ENCODE data around the gene TEX11.
"Not testable (repeated sequence)": the region's sequence is repeated elsewhere in the genome, so short reads cannot be mapped to it uniquely, and the experiment has no call there.

TEX11 gene

DNA sequence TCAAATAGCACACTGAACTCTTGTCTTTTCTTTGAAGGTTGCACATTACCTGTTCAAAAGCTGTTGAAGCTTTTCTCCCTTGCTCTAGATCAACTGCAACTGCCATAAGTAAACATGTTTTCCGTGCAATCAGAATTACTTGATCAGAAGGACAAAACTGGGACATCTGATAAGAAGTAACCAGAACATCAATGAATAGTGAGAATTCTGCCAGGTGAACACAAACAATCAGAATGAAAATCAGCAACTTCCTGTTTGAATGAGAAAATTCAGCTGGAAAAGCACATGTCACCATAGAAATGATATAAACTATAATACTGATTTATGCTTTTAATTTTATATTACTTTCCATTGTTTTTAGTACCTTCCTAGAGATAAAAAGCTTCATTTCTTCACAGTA, 303.2 kb downstream of the TEX11 start:
- in situ Hi-C loops (cut with HindIII; ENCODE audit: low sequenced_read_pairs) = no loop called here

DNA sequence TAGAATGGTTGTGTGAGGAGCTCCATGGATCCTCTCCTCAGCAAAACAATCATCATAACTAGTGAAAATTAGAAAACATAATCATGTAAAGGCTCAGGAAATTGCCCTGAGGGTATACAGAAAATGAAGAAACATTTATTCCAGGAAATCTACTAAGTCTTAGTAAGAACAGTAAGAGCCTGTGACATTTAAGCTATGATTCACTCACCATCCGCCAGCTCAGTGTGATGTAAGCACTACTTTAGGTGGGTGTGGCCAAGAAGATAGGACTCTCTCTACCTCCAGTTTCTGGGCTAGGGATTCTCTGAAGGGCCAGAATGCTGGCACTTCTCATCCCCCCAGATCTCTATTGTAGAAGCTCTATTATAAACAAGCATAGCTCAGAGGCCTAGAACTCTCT, 316.4 kb downstream of the TEX11 start:
- in situ Hi-C loops (cut with HindIII; ENCODE audit: low sequenced_read_pairs) = no loop called here

DNA sequence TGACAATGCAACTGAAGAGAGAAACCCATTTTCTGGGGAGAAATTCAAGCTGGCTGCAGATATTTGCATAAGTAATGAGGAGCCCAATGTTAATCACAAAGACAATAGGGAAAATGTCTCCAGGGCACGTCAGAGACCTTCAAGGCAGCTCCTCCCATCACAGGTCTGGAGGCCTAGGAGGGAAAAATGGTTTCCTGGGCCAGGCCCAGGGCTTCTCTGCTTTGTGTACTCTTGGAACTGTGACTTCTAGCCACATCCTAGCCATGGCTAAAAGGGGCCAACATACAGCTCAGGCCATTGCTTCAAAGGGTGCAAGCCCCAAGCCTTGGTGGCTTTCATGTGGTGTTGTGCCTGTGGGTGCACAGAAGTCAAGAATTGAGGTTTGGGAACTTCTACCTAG, 321.4 kb downstream of the TEX11 start:
- in situ Hi-C loops (cut with HindIII; ENCODE audit: low sequenced_read_pairs) = not testable (repeated sequence)

DNA sequence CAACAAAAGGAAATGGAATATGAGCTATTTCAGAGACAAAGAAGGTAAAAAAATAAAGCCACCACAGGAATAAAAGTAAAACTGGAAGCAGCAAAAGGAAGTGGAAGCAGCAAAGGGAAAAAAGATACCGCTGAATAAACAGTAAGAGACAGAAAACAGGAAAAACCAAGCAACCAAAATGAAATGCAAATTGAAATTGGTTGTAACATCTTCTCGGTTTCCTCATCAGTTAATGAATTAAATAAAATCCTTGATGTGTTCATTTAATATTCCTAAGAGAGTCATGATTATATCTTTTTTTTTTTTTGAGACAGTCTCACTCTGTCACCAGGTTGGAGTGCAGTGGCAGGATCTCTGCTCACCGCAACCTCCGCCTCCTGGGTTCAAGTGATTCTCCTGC, 331.1 kb downstream of the TEX11 start:
- in situ Hi-C loops (cut with HindIII; ENCODE audit: low sequenced_read_pairs) = no loop called here

DNA sequence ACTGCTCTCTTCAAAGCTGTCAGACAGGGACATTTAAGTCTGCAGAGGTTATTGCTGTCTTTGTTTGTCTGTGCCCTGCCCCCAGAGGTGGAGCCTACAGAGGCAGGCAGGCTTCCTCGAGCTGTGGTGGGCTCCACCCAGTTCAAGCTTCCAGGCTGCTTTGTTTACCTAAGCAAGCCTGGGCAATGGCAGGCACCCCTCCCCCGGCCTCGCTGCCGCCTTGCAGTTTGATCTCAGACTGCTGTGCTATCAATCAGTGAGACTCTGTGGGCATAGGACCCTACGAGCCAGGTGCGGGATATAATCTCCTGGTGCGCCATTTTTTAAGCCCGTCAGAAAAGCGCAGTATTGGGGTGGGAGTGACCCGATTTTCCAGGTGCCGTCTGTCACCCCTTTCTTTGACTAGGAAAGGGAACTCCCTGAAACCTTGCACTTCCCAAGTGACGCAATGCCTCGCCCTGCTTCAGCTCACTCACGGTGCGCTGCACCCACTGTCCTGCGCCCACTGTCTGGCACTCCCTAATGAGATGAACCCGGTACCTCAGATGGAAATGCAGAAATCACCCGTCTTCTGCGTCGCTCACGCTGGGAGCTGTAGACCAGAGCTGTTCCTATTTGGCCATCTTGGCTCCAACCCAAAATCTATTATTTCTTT, 338.5 kb downstream of the TEX11 start:
- in situ Hi-C loops (cut with HindIII; ENCODE audit: low sequenced_read_pairs) = not testable (repeated sequence)

DNA sequence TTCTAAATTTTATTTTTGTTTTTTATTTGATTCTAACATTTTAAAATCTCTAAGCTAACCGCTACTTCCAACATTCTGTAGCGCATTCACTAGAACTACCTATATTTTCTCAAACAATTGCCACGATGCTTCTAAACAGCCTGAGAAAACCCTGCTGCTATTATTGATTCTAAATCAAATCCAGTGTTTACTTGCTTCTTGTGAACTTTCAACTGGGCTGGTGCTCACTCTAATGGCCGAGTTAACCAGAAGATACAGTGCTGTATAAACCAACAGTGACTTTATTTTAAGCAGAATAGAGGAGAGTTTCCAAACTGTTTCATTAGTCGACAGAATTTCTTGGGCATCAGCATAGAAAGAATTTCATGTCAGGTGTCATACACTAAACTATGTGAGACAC, 353.6 kb downstream of the TEX11 start:
- in situ Hi-C loops (cut with HindIII; ENCODE audit: low sequenced_read_pairs) = no loop called here

DNA sequence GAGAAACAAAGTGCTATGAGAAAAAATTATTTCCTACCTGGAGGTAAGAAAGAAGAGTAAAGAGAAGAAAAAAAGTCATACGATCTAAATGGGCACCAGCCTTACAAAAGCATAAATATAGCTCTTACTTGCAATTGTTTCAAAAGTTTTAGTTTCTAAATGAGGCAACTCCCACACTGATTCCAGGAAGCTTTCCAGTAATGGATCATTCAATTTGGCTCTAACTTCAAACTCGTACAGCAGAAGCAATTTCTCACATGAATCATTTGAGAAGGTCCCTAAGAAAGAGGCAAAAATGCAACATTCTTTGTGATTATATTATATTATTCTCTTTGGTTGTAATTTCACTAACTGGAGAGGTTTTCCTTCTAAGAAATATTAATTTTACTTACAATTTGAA, 354.0 kb downstream of the TEX11 start:
- in situ Hi-C loops (cut with HindIII; ENCODE audit: low sequenced_read_pairs) = no loop called here

DNA sequence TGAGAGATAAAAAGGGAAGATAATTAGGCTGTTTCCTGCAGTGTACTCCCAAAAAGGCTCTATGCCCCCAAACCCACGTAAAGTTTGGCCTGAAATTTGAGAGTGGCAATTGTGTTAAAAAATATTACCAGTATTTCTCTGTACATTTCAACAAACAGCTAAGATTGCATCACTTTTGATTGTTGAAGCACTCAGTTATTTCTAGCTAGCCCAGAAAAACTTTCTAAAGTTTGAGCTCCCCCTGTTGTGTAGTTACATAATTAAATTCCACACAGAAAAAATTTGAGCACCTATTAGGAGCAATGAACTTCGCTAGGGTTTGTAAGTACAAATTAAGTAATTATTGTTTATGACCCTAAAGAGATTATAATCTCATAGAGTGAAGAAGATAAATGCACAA, 354.4 kb downstream of the TEX11 start:
- in situ Hi-C loops (cut with HindIII; ENCODE audit: low sequenced_read_pairs) = no loop called here

DNA sequence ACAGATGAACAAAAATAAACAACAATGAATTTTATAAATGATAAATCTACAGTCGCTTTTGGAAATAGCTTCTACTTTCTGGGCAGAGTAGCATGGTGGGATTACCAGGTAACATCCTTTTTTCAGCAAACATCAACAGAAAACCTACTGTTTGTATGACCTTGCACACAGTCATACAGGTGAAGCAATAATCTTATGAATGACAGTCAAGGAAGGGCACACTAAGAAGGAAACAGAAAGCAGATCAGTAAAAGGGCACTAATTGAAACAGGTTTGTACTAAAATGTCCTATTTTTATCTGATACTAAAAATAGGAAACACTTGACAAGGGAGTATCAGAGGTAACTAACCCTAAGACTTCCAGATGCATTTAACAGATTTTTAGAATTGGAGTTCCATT, 355.0 kb downstream of the TEX11 start:
- in situ Hi-C loops (cut with HindIII; ENCODE audit: low sequenced_read_pairs) = no loop called here

DNA sequence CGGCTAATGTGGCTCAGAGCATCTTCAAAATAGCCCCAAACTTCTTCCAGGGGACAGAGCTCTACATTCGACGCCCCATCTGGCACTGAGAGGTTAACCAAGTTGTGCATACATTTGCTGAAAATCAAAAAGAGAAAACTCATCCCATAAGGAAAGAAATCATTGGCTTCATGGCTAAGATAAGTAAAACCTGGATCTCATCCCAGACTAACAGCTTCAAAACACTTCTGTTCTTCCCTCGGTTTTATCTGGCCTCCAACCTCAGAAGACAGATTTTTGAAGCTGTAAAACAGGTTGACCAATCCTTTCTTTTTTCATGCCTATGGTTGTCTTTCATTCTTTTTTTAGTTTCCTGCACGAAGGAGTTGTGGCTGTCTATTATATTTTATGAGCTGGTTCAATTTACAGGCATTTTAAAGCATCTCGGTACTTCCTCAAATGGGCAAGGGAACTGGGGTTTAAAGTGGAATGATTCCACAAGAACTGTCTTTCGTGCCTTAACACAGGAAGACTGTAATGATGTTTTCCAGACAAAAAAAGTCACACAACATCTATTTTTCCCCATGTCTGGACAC, 356.3 kb downstream of the TEX11 start:
- in situ Hi-C loops (cut with HindIII; ENCODE audit: low sequenced_read_pairs) = no loop called here

DNA sequence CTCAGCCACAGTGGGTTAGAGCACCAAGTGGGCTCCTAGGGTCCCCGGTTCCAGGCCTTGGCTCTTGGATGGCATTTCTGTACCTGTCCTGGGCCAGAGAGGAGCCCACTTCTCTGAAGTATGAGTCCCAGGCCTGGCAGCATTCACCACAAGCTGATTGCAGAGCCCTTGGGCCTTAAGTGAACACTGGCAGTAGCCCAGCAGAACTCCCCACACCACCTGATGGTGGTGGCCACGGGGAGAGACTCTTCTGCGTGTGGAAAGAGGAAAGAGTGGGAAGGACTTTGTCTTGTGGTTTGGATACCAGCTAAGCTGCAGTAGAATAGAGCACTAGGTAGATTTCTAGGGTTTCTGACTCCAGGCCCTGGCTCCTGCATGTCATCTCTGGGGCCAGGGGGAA, 359.1 kb downstream of the TEX11 start:
- in situ Hi-C loops (cut with HindIII; ENCODE audit: low sequenced_read_pairs) = no loop called here

DNA sequence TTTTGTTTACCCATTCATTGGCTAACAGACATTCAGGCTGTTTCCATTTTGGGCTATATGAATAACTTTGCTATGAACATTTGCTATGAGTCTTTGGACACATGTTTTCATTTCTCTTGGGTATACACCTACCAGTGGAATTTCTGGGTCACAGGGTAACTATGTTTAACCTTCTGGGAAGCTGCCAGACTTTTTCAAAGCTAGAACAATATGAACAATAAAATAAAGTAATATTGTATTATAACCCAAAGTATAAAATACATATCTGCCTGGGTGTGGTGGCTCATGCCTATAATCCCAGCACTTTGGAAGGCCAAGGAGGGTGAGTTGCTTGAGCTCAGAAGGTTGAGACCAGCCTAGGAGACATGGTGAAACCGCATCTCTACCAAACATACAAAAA, 373.3 kb downstream of the TEX11 start:
- in situ Hi-C loops (cut with HindIII; ENCODE audit: low sequenced_read_pairs) = no loop called here

DNA sequence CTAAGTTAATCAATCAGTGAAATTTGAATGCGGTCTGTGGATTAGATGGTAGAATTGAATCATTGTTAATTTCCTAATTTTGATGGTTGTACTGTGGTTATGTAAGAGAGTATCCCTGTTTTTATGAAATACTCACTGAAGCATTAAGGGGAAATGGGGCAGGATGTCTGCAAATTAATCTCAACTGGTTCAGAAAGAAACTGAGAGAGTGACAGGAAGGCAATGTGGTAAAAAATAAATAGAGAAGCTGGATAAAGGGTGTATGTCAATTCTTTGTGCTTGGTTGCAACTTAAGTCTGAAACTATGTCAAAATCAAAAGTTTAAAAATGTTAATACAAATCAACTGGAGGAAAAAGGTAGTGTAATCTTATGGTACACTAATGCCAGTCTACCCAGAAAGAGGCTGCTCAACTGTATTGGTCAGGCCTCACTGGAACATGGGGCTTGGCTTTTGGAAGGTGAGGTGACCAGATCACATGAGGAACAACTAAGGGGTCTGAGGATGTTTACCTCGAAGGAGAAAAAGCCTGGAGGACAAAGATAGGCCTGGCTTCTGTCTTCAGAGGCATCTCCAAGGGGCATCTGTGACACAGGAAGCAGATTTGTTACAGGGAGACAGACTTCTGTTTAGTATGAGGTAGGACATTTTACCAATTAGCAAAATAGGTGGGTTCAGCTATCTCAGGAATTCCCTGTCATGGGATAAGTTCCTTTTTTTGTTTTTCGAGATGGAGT, 380.7 kb downstream of the TEX11 start:
- in situ Hi-C loops (cut with HindIII; ENCODE audit: low sequenced_read_pairs) = no loop called here

DNA sequence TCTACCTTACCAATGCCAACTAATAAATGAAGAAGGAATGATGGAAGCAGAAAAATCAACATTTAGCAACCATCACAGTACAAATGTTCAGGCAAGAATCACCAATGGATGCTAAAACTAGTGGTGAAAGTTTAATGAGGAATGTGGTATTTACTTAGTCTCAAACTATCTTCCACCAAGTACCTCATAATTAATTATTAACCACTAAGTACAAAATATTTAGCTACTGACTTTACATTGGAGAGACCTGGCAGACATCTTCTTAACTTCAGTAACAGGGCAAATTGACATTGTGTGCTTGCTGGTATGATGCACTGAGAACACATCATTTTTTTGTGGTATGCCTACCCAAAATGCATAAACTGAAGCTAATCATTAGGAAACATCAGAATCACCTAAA, 381.5 kb downstream of the TEX11 start:
- in situ Hi-C loops (cut with HindIII; ENCODE audit: low sequenced_read_pairs) = no loop called here

DNA sequence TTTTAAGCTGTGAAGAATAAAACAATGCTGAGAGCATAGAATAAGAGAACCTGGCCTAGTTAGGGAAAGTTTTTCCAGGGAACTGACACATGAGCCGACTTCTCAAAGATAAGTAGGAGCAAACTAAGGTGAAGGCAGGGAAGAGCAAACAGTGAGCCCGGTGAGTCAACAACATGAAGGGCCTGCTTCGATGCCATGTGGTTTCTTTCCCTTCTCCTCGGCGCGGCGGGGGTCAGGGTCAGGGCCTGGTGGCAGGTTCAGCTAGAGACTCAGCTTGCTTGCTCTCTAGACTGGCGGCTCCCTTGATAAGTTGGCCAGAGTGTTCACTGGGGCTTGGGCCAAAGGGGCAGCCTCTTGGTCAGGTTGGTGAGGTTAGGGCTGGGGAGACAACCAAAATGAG, 382.8 kb downstream of the TEX11 start:
- in situ Hi-C loops (cut with HindIII; ENCODE audit: low sequenced_read_pairs) = no loop called here

DNA sequence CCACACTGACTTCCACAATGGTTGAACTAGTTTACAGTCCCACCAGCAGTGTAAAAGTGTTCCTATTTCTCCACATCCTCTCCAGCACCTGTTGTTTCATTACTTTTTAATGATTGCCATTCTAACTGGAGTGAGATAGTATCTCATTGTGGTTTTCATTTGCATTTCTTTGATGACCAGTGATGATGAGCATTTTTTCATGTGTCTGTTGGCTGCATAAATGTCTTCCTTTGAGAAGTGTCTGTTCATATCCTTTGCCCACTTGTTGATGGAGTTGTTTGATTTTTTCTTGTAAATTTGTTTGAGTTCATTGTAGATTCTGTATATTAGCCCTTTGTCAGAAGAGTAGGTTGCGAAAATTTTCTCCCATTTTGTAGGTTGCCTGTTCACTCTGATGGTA, 392.8 kb downstream of the TEX11 start:
- in situ Hi-C loops (cut with HindIII; ENCODE audit: low sequenced_read_pairs) = not testable (repeated sequence)

DNA sequence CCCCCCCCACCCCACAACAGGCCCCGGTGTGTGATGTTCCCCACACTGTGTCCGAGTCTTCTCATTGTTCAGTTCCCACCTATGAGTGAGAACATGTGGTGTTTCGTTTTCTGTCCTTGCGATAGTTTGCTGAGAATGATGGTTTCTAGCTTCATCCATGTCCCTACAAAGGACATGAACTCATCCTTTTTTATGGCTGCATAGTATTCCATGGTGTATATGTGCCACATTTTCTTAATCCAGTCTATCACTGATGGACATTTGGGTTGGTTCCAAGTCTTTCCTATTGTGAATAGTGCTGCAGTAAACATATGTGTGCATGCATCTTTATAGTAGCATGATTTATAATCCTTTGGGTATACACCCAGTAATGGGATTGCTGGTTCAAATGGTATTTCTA, 393.2 kb downstream of the TEX11 start:
- in situ Hi-C loops (cut with HindIII; ENCODE audit: low sequenced_read_pairs) = not testable (repeated sequence)

DNA sequence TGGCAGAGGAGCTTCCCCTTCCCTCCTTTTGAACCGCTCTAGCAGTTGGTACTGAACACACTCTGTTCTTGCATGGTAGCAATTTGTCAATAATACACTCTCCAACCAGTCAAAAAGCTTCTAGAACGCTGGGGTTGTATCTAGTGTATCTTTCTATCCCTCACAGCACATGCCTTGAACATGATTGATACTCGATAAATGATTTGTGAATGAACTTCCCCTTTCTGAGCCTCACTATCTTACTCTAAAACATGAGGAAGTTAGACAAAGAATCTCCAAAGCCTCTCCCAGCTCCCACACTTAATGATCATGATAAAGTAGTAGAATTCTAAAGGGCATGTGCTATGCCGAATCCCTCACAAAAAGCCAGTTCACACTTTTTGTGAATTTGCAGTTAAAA, 399.4 kb downstream of the TEX11 start:
- in situ Hi-C loops (cut with HindIII; ENCODE audit: low sequenced_read_pairs) = no loop called here

DNA sequence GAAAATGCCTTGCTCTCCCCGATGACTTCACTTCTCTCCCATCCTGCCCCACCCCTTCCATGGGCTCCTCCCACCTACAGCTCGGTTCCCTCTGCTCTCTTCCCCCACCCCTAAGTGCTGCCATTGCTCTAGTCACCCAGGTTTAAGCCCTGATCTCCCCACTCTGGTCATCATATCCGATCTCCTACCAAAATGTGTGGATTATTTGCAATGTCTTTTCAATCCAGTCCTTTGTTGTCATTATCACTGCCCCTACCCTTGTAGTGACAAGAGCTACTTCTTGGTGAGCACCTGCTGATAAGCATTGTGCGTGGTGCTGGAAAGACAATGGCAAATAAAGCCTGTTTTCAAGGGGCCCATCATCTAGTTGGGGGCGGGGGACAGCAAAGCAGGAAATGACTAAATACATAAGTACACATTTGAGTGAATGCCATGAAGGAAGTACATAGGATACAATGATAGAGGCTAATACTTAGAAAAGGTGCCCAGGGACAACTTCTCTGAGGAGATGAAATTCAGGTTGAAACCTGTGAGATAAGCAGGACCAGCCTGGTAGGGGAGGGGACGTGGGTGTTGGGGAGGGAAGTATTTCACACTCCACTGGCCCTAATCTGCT, 400.1 kb downstream of the TEX11 start:
- in situ Hi-C loops (cut with HindIII; ENCODE audit: low sequenced_read_pairs) = no loop called here

DNA sequence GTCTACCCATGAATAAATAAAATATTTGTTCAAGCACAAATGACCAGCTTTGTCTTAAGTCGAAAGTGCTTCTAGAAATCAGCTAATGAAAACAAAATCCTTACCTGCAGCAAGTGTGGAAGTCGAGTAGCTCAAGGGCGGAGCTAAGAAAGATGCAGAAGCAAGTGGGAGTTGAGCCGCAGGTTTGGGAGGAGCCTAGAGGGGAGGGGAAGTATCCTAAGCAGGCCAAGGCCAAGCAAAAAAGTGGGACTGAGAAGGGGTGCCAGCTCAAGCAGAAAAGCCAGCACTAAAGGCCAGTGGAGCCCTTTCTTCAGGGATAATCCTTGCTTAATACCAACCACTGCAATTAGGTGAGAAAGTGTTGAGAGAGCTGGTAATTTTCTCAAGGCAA, 403.1 kb downstream of the TEX11 start:
- in situ Hi-C loops (cut with HindIII; ENCODE audit: low sequenced_read_pairs) = no loop called here

DNA sequence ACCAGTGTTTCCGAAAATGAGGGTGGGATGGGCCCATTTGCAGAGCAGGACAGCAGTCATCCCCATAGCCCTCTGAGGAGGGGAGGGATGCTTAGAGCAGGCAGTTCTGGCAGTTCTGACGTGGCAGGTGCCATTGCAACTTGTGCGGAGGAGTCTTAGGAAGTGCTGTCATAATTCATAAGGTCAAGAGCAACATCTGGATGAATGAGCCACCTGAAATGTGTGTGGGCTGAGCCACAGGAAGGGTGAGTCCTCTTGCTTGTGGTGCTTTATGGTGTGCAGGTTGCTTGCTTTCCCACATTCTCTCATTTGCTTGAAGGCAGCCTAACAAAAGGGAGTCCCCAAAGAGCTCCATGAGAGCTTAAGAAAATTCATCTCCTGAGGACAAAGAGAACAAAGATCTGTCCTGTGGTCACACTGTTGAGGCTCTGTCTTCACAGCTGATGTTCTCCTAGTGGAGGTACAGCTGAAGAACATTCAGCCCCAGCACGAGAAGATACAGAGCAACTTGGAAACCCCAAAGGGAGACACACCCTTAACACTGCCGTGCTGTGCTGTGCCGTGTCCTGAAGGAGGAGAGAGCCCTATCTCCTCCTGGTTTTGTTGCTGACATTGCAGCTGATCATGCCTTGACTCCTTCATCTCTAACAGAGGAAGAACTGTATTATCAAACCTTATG, 403.6 kb downstream of the TEX11 start:
- in situ Hi-C loops (cut with HindIII; ENCODE audit: low sequenced_read_pairs) = no loop called here

DNA sequence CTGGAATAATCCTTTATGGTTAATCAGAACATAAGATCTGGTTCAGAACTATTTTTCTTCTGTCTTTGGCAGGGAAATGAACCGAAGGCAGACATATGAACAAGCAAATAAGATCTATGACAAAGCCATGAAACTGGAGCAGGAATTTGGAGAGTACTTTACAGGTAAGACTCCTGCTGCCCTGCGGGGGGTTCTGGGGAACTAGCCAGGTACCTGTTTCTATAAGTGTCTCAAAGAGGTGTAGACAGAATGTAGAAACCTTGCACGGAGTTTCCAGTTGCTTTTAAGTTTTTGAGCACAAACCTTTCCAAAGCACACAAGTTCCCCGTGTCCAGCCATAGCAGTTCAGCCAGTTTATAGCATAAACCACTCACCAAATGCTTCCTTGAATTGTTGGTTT, 407.7 kb downstream of the TEX11 start:
- in situ Hi-C loops (cut with HindIII; ENCODE audit: low sequenced_read_pairs) = no loop called here

All from DLD1 (cell line).